ENCODE data around the gene NEDD4.
A peak's percentile ranks its signal among the peaks of the same experiment; 100 is the strongest.

NEDD4 gene

DNA sequence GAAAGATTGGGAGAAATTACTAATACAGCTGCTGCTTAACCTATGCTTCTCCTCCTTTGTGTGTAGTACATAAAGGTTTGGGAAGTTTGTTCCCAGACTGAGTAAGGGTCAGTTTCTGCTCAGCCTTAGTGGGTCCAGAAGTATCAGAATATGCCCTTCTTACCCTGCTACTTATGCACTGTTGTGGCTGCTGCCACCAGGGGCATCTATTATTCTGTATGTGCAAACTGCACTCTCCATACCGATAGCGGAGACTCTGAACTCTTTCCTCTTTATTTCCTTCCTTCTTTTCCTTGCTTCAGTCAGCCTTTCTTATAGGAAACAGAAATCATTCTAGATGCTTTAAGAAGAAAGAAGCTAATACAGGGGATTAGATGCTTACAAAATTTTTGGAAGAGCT lies 4.0 kb downstream of the NEDD4 start:
- ChIA-PET CTCF (interaction anchor here (1.7 to 1.8 kb wide), 2 partner anchors 52 to 64 kb away, joined by 4 to 6 read pairs; no protein-coding TSS in a partner anchor), POLR2A (no interaction called here)
- peaks cover 15 to 33% (median 26%) of the 10 kb centered on the region in 4 experiments for H3K4me1 ChIP-seq (ENCODE audit: control extremely low read depth in 1 of 4, control insufficient read depth in 4 of 4, insufficient read depth in 4 of 4, low read length in 3 of 4)
- peak in 2 of 3 donors; percentile 47 to 59 for DNase-seq
- no peaks in the 10 kb centered on the region for H3K27me3 ChIP-seq (replicated peaks in 2 of 5; ENCODE audit: control insufficient read depth in 4 of 5, insufficient read depth in 5 of 5, low read length in 4 of 5)
- no peak overlapping the region for H3K27ac ChIP-seq (ENCODE audit: insufficient read depth in 1 of 2, low read depth in 1 of 2, low read length in 2 of 2, poor library complexity in 1 of 2, severe bottlenecking in 2 of 2)
- no peaks in the 10 kb centered on the region for H3K9me3 ChIP-seq (ENCODE audit: control extremely low read depth in 1 of 5, control insufficient read depth in 4 of 5, insufficient read depth in 2 of 5, low read depth in 1 of 5, low read length in 4 of 5)
- peaks cover 0 to 2% (median under 1%) of the 10 kb centered on the region in 4 experiments for H3K36me3 ChIP-seq (ENCODE audit: control insufficient read depth in 4 of 4, insufficient read depth in 4 of 4, low read length in 3 of 4)
- 0% methylated on average over 1 of the region's 2 CpGs for WGBS (ENCODE audit: insufficient coverage)
- no peak overlapping the region for H3K4me3 ChIP-seq (ENCODE audit: control insufficient read depth in 1 of 7, extremely low read depth in 1 of 7, insufficient read depth in 4 of 7, low read depth in 2 of 7, low read length in 6 of 7)

- Histone ChIP-seq H3K4me1 (ENCODE audit: control extremely low read depth in 1 of 4, control insufficient read depth in 4 of 4, insufficient read depth in 4 of 4, low read length in 3 of 4) (peaks cover 0 to 2% (median 1%) of the 10 kb centered on the region in 4 experiments), H3K27me3 (replicated peaks in 2 of 5; ENCODE audit: control insufficient read depth in 4 of 5, insufficient read depth in 5 of 5, low read length in 4 of 5) (no peaks in the 10 kb centered on the region), H3K36me3 (ENCODE audit: control insufficient read depth in 4 of 4, insufficient read depth in 4 of 4, low read length in 3 of 4) (peaks cover 0 to 2% (median under 1%) of the 10 kb centered on the region in 4 experiments), H3K4me3 (ENCODE audit: control insufficient read depth in 1 of 7, extremely low read depth in 1 of 7, insufficient read depth in 4 of 7, low read depth in 2 of 7, low read length in 6 of 7) (no peak overlapping the region), H3K27ac (ENCODE audit: insufficient read depth in 1 of 2, low read depth in 1 of 2, low read length in 2 of 2, poor library complexity in 1 of 2, severe bottlenecking in 2 of 2) (no peak overlapping the region), H3K9me3 (ENCODE audit: control extremely low read depth in 1 of 5, control insufficient read depth in 4 of 5, insufficient read depth in 2 of 5, low read depth in 1 of 5, low read length in 4 of 5) (peaks cover 0 to 3% (median 2%) of the 10 kb centered on the region in 5 experiments)
- no peak for DNase-seq
- POLR2A ChIA-PET = no interaction called here
- CTCF ChIA-PET = interaction anchor here (1.0 kb wide), 1 partner anchor 64 kb away, joined by 4 read pairs; no protein-coding TSS in a partner anchor
- WGBS (ENCODE audit: insufficient coverage) = no CpG with 5 or more reads among the region's 2 CpGs
These were observed 11.7 kb downstream of the NEDD4 start for GRCh38 chr15:55981582-55982249.

DNA sequence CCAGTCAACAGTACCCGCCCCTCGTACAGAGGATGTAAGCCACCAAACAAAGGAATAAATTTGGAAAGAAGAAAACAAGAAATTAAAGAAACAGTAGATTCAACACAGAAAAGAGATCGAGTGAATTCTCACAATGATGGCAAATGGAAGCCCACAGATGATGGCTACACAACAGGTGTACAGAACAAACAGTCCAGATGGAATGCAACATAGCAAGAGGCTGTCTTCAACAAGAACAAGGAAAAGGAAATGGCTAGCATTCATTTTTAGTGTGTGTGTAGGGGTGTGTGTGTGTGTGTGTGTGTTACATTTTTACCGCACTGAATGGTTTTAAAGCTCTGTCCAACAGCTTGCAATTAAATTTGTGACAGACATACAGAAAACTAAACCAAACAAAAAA lies 12.9 kb downstream of the NEDD4 start:
- peaks cover 0 to 2% (median under 1%) of the 10 kb centered on the region in 4 experiments for H3K36me3 ChIP-seq (ENCODE audit: control insufficient read depth in 4 of 4, insufficient read depth in 4 of 4, low read length in 3 of 4)
- no peak overlapping the region for H3K4me3 ChIP-seq (ENCODE audit: control insufficient read depth in 1 of 7, extremely low read depth in 1 of 7, insufficient read depth in 4 of 7, low read depth in 2 of 7, low read length in 6 of 7)
- WGBS (ENCODE audit: insufficient coverage) = 100% methylated on average over 3 of the region's 4 CpGs
- DNase-seq = no peak
- H3K27me3 ChIP-seq (replicated peaks in 2 of 5; ENCODE audit: control insufficient read depth in 4 of 5, insufficient read depth in 5 of 5, low read length in 4 of 5) = no peaks in the 10 kb centered on the region
- peaks cover 0 to 8% (median 2%) of the 10 kb centered on the region in 5 experiments for H3K9me3 ChIP-seq (ENCODE audit: control extremely low read depth in 1 of 5, control insufficient read depth in 4 of 5, insufficient read depth in 2 of 5, low read depth in 1 of 5, low read length in 4 of 5)
- H3K4me1 ChIP-seq (ENCODE audit: control extremely low read depth in 1 of 4, control insufficient read depth in 4 of 4, insufficient read depth in 4 of 4, low read length in 3 of 4) = peaks cover 0 to 2% (median 1%) of the 10 kb centered on the region in 4 experiments
- ChIA-PET POLR2A (no interaction called here), CTCF (no interaction called here)
- H3K27ac ChIP-seq (ENCODE audit: insufficient read depth in 1 of 2, low read depth in 1 of 2, low read length in 2 of 2, poor library complexity in 1 of 2, severe bottlenecking in 2 of 2) = no peak overlapping the region

DNA sequence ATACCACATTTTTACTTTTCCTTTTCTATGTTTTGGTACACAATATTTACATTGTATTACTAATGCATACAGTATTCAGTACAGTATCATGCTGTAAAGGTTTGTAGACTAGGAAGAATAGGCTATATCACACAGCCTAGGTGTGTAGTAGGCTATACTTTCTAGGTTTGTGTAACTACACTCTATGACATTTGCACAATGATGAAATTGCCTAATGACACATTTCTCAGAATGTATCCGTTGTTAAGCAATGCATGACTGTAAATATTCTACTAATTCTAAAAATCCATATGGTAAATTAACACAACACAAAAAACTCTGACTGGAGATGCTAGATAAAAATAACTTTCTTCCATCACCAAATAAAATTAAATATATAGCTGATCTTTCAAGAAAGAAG lies 16.2 kb downstream of the NEDD4 start:
- CTCF ChIA-PET = no interaction called here
- peaks cover 0 to 5% (median under 1%) of the 10 kb centered on the region in 4 experiments for H3K36me3 ChIP-seq (ENCODE audit: control insufficient read depth in 4 of 4, insufficient read depth in 4 of 4, low read length in 3 of 4)
- H3K4me3 ChIP-seq (ENCODE audit: control insufficient read depth in 1 of 7, extremely low read depth in 1 of 7, insufficient read depth in 4 of 7, low read depth in 2 of 7, low read length in 6 of 7) = no peak overlapping the region
- WGBS (ENCODE audit: insufficient coverage) = no CpG with 5 or more reads among the region's 1 CpG
- POLR2A ChIA-PET = no interaction called here
- peaks cover 0 to 2% (median 0%) of the 10 kb centered on the region in 4 experiments for H3K4me1 ChIP-seq (ENCODE audit: control extremely low read depth in 1 of 4, control insufficient read depth in 4 of 4, insufficient read depth in 4 of 4, low read length in 3 of 4)
- peaks cover 0 to 19% (median 2%) of the 10 kb centered on the region in 5 experiments for H3K9me3 ChIP-seq (ENCODE audit: control extremely low read depth in 1 of 5, control insufficient read depth in 4 of 5, insufficient read depth in 2 of 5, low read depth in 1 of 5, low read length in 4 of 5)
- H3K27ac ChIP-seq (ENCODE audit: insufficient read depth in 1 of 2, low read depth in 1 of 2, low read length in 2 of 2, poor library complexity in 1 of 2, severe bottlenecking in 2 of 2) = no peak overlapping the region
- no peaks in the 10 kb centered on the region for H3K27me3 ChIP-seq (replicated peaks in 2 of 5; ENCODE audit: control insufficient read depth in 4 of 5, insufficient read depth in 5 of 5, low read length in 4 of 5)
- DNase-seq = no peak

DNA sequence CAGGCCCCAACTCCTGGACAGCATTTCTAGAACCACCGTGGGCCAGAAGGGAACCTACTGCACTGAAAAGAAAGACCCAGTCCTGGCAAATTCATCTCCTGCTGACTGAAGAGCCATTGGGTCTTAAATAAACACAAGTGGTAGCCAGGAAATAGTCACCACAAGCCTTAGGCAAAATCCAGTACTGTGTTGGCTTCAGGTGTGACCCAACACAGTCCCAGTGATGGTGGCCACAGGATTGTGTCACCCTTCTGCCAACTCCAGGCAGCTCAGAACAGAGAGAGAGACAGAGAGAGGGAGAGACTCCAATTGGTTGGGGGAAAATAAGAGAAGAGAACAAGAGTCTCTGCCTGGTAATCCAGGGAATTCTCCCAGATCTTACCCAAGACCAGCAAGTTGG lies 23.1 kb downstream of the NEDD4 start:
- 100% methylated on average over 1 of the region's 1 CpG for WGBS (ENCODE audit: insufficient coverage)
- DNase-seq = no peak
- Histone ChIP-seq H3K36me3 (ENCODE audit: control insufficient read depth in 4 of 4, insufficient read depth in 4 of 4, low read length in 3 of 4) (peaks cover 1 to 10% (median 6%) of the 10 kb centered on the region in 4 experiments), H3K4me1 (ENCODE audit: control extremely low read depth in 1 of 4, control insufficient read depth in 4 of 4, insufficient read depth in 4 of 4, low read length in 3 of 4) (peaks cover 0 to 4% (median 0%) of the 10 kb centered on the region in 4 experiments), H3K27me3 (replicated peaks in 2 of 5; ENCODE audit: control insufficient read depth in 4 of 5, insufficient read depth in 5 of 5, low read length in 4 of 5) (no peaks in the 10 kb centered on the region), H3K4me3 (ENCODE audit: control insufficient read depth in 1 of 7, extremely low read depth in 1 of 7, insufficient read depth in 4 of 7, low read depth in 2 of 7, low read length in 6 of 7) (no peak overlapping the region), H3K9me3 (ENCODE audit: control extremely low read depth in 1 of 5, control insufficient read depth in 4 of 5, insufficient read depth in 2 of 5, low read depth in 1 of 5, low read length in 4 of 5) (peaks cover 0 to 11% (median 2%) of the 10 kb centered on the region in 5 experiments), H3K27ac (ENCODE audit: insufficient read depth in 1 of 2, low read depth in 1 of 2, low read length in 2 of 2, poor library complexity in 1 of 2, severe bottlenecking in 2 of 2) (no peak overlapping the region)
- CTCF ChIA-PET = interaction anchor here (0.8 kb wide), 1 partner anchor 27 kb away, joined by 3 read pairs; no protein-coding TSS in a partner anchor
- POLR2A ChIA-PET = no interaction called here

DNA sequence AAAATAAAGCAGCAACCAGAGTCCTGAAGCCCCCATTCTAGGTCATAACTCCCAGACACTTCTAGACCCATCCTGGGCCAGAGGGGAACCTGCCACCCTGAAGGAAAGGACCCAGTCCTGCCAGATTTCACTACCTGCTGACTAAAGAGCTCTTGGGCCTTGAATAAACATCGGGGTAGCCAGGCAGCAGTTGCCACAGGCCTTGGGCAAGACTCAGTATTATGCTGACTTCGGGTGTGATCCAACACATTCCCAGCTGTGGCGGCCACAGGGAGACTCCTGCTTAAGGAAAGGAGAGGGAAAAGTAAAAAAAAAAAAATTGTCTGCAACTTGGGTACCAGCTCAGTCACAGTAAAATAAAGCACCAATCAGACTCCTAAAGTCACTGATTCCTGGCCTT lies 23.8 kb downstream of the NEDD4 start:
- Histone ChIP-seq H3K4me1 (ENCODE audit: control extremely low read depth in 1 of 4, control insufficient read depth in 4 of 4, insufficient read depth in 4 of 4, low read length in 3 of 4) (peaks cover 0 to 4% (median 0%) of the 10 kb centered on the region in 4 experiments), H3K9me3 (ENCODE audit: control extremely low read depth in 1 of 5, control insufficient read depth in 4 of 5, insufficient read depth in 2 of 5, low read depth in 1 of 5, low read length in 4 of 5) (peaks cover 0 to 11% (median 2%) of the 10 kb centered on the region in 5 experiments), H3K27ac (ENCODE audit: insufficient read depth in 1 of 2, low read depth in 1 of 2, low read length in 2 of 2, poor library complexity in 1 of 2, severe bottlenecking in 2 of 2) (no peak overlapping the region), H3K36me3 (ENCODE audit: control insufficient read depth in 4 of 4, insufficient read depth in 4 of 4, low read length in 3 of 4) (peaks cover 4 to 16% (median 9%) of the 10 kb centered on the region in 4 experiments), H3K4me3 (ENCODE audit: control insufficient read depth in 1 of 7, extremely low read depth in 1 of 7, insufficient read depth in 4 of 7, low read depth in 2 of 7, low read length in 6 of 7) (no peak overlapping the region), H3K27me3 (replicated peaks in 2 of 5; ENCODE audit: control insufficient read depth in 4 of 5, insufficient read depth in 5 of 5, low read length in 4 of 5) (no peaks in the 10 kb centered on the region)
- ChIA-PET POLR2A (no interaction called here), CTCF (no interaction called here)
- no peak for DNase-seq
- WGBS (ENCODE audit: insufficient coverage) = 85% methylated on average over 2 of the region's 3 CpGs

DNA sequence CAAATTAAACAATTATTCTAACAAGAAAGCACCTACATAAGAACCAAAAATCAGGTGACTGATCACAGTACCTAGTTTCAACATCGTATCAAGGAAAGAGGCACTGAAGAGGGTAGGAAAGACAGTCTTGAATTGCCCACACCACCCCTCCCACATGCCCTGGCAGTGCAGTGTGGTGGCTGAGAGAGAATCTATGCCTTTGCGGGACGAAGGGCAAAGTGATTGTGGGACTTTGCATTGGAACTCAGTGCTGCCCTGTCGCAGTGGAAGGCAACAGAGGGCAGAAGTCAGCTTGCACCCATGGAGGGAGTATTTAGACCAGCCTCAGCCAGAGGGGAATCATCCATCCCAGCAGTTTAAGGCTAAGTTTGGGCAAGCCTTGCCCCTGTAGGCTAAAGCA lies 24.5 kb downstream of the NEDD4 start:
- POLR2A ChIA-PET = no interaction called here
- Histone ChIP-seq H3K4me1 (ENCODE audit: control extremely low read depth in 1 of 4, control insufficient read depth in 4 of 4, insufficient read depth in 4 of 4, low read length in 3 of 4) (peaks cover 0 to 4% (median 0%) of the 10 kb centered on the region in 4 experiments), H3K9me3 (ENCODE audit: control extremely low read depth in 1 of 5, control insufficient read depth in 4 of 5, insufficient read depth in 2 of 5, low read depth in 1 of 5, low read length in 4 of 5) (peaks cover 0 to 9% (median 2%) of the 10 kb centered on the region in 5 experiments), H3K27me3 (replicated peaks in 2 of 5; ENCODE audit: control insufficient read depth in 4 of 5, insufficient read depth in 5 of 5, low read length in 4 of 5) (no peaks in the 10 kb centered on the region), H3K4me3 (ENCODE audit: control insufficient read depth in 1 of 7, extremely low read depth in 1 of 7, insufficient read depth in 4 of 7, low read depth in 2 of 7, low read length in 6 of 7) (no peak overlapping the region), H3K36me3 (ENCODE audit: control insufficient read depth in 4 of 4, insufficient read depth in 4 of 4, low read length in 3 of 4) (peaks cover 4 to 16% (median 9%) of the 10 kb centered on the region in 4 experiments), H3K27ac (ENCODE audit: insufficient read depth in 1 of 2, low read depth in 1 of 2, low read length in 2 of 2, poor library complexity in 1 of 2, severe bottlenecking in 2 of 2) (no peak overlapping the region)
- CTCF ChIA-PET = no interaction called here
- 100% methylated on average over 2 of the region's 4 CpGs for WGBS (ENCODE audit: insufficient coverage)
- no peak for DNase-seq
